ENCODE measurements around the gene FAAH. TPM values are rescaled to one million over a fixed set of nuclear protein-coding genes. Genes with fewer than 3 reads are reported as not detected.

FAAH gene
- total and polyA plus RNA-seq, 10 of the 15 experiments (the other 5 are each of a cell fraction or from before 2014, with no cell fraction given): 0.07 to 2.5 (median 0.64) TPM; not detected in 1

GRCh38 chr1:46406881-46407608, 12.9 kb downstream of the FAAH start:
- no TSS peak for BruUV-seq (replicated peaks)
- no peak overlapping the region for H2AFZ ChIP-seq (ENCODE audit: control insufficient read depth, low read depth, low read length)
- 71% methylated on average over 13 of the region's 13 CpGs for WGBS (ENCODE audit: insufficient coverage, insufficient replicate concordance, low lambda C conversion rate, missing lambda C conversion rate)
- H3K9ac ChIP-seq (ENCODE audit: control insufficient read depth, insufficient read depth, low read length): no peak overlapping the region
- H3K79me2 ChIP-seq (ENCODE audit: control insufficient read depth, insufficient read depth, low read length): no peaks in the 10 kb centered on the region
- DNase-seq (ENCODE audit: low read depth, low spot score) (no peak), ATAC-seq (no peak), FAIRE-seq (no peak)
- no peaks in the 10 kb centered on the region for H3K4me1 ChIP-seq (ENCODE audit: control insufficient read depth, insufficient read depth, low read length)
- H3K27ac ChIP-seq (ENCODE audit: control insufficient read depth, insufficient read depth): no peak overlapping the region
- ChIA-PET POLR2A (no interaction called here), RAD21 (ENCODE audit: unreplicated experiment) (interaction anchor here (0.7 to 1.1 kb wide), 2 partner anchors 40 to 958 kb away, joined by 4 to 6 read pairs; no protein-coding TSS in a partner anchor), CTCF (interaction anchor here (0.7 to 1.5 kb wide), 5 partner anchors 12 to 122 kb away, joined by 3 to 4 read pairs (median 3); no protein-coding TSS in a partner anchor), SMC1A (ENCODE audit: uncharacterized antibody, unreplicated experiment) (no interaction called here)
- in situ Hi-C loops (cut with MboI) (no loop called here), intact Hi-C loops (cut with micrococcal nuclease; ENCODE audit: unreplicated experiment) (loop anchor here (1.0 kb wide), 1 partner anchor 121 kb away; no protein-coding TSS in a partner anchor)
- no peak overlapping the region for H3K4me2 ChIP-seq (ENCODE audit: control insufficient read depth, insufficient read depth)
- no peaks in the 10 kb centered on the region for H4K20me1 ChIP-seq (ENCODE audit: control insufficient read depth, insufficient read depth)
- no peaks in the 10 kb centered on the region for H3K36me3 ChIP-seq (ENCODE audit: control insufficient read depth in 2 of 2, insufficient read depth in 2 of 2, low read length in 1 of 2)
- H3K27me3 ChIP-seq (replicated peaks in 1 of 2; ENCODE audit: control insufficient read depth in 2 of 2, insufficient read depth in 2 of 2, low read length in 1 of 2): no peaks in the 10 kb centered on the region
- H3K9me3 ChIP-seq (replicated peaks; ENCODE audit: control insufficient read depth, insufficient read depth, low read length): no peaks in the 10 kb centered on the region; the same call in 2 of the 3 replicates
- TF ChIP-seq NR2F1 (conservative IDR thresholded peaks at IDR 0.05) (no peak), KDM1A (IDR thresholded peaks at IDR 0.05; ENCODE audit: borderline replicate concordance) (no peak), ZNF592 (IDR thresholded peaks at IDR 0.05) (no peak), MTA3 (IDR thresholded peaks at IDR 0.05; ENCODE audit: borderline replicate concordance, low read length) (no peak), RELA (IDR thresholded peaks at IDR 0.05; ENCODE audit: borderline replicate concordance, partially characterized antibody) (no peak), JUNB (IDR thresholded peaks at IDR 0.05) (no peak), LARP7 (IDR thresholded peaks at IDR 0.05) (no peak), HCFC1 (IDR thresholded peaks at IDR 0.05; ENCODE audit: low read length) (no peak), CBX3 (IDR thresholded peaks at IDR 0.05; ENCODE audit: borderline replicate concordance, low read depth) (no peak), ZSCAN29 (IDR thresholded peaks at IDR 0.05) (no peak), ZNF384 (IDR thresholded peaks at IDR 0.05; ENCODE audit: borderline replicate concordance, low read depth, low read length) (no peak), SREBF1 (IDR thresholded peaks at IDR 0.05; ENCODE audit: low read length) (no peak)
- H3K4me3 ChIP-seq: no peak overlapping the region
